GM12878 (cell line): ENCODE results near the gene KRT37. TPM values are rescaled to one million over a fixed set of nuclear protein-coding genes. Genes with fewer than 3 reads are reported as not detected.

ENCODE experiments used
- ATAC-seq: fragments of 200-7000 bp; cut with Tn5 transposase; 3 replicates; pipeline ENCODE4 v1.9.1; 2020; ENCODE audit warnings: mild to moderate bottlenecking, moderate library complexity
- BruUV-seq: library from RNA; stranded (reverse); fragments of 400-500 nt; replicated peaks from 2 replicates; lab custom pipeline; 2021; lab: Mats Ljungman, UMichigan
- CTCF ChIA-PET: fragments of 300-600 bp; sonication (Branson Sonifier 250); formaldehyde crosslinking; extraction: SDS; loops from one replicate; lab custom pipeline; 2021; ENCODE audit warnings: inconsistent platforms; lab: Yijun Ruan, JAX
- POLR2A ChIA-PET: fragments of 350-600 bp; formaldehyde crosslinking; extraction: SDS; loops from one replicate; lab custom pipeline; 2021; ENCODE audit warnings: inconsistent platforms; lab: Charles Lee
- RAD21 ChIA-PET: fragments of 300-600 bp; sonication (Branson Sonifier 250); formaldehyde crosslinking; loops from one replicate; lab custom pipeline; 2023; ENCODE audit warnings: antibody characterized with exemption; ENCODE audit not compliant: unreplicated experiment; lab: Charles Lee
- SMC1A ChIA-PET: fragments of 300-600 bp; sonication (Branson Sonifier 250); formaldehyde crosslinking; loops from one replicate; lab custom pipeline; 2023; ENCODE audit not compliant: unreplicated experiment, uncharacterized antibody; lab: Charles Lee
- DNase-seq: peaks from one replicate; pipeline ENCODE4 v3.0.0-alpha.2; 2011; ENCODE audit warnings: low read depth, low spot score
- FAIRE-seq: peaks from 3 replicates; lab custom pipeline; 2011; peaks lifted over from hg19 to GRCh38; lab: Jason Lieb, UNC
- H2AFZ ChIP-seq: 2 replicates; pipeline ENCODE4 v1.6.0; 2011; ENCODE audit warnings: low read depth, low read length, control low read depth; ENCODE audit not compliant: control insufficient read depth
- H3K27ac ChIP-seq: 2 replicates; pipeline ENCODE4 v1.5.1; 2011; ENCODE audit warnings: control low read depth; ENCODE audit not compliant: control insufficient read depth, insufficient read depth
- H3K27me3 ChIP-seq, 2 experiments: replicated peaks in 1 of 2; 2 replicates each; pipeline versions ENCODE4 v1.6.0 to v1.6.1; 2011; ENCODE audit warnings: low read length in 1 of 2; ENCODE audit not compliant: control insufficient read depth in 2 of 2, insufficient read depth in 2 of 2
- H3K36me3 ChIP-seq, 2 experiments: 2 replicates each; pipeline ENCODE4 v1.5.1; 2011; ENCODE audit warnings: low read length in 1 of 2; ENCODE audit not compliant: control insufficient read depth in 2 of 2, insufficient read depth in 2 of 2
- H3K4me1 ChIP-seq: 2 replicates; pipeline ENCODE4 v1.6.1; 2011; ENCODE audit warnings: mild to moderate bottlenecking, low read length, moderate library complexity, mixed read lengths; ENCODE audit not compliant: control insufficient read depth, insufficient read depth
- H3K4me2 ChIP-seq: 2 replicates; pipeline ENCODE4 v1.6.0; 2011; ENCODE audit warnings: control low read depth; ENCODE audit not compliant: control insufficient read depth, insufficient read depth
- H3K4me3 ChIP-seq: fragments of 200-600 bp; sonication (generic); 2 replicates; pipeline ENCODE4 v1.5.1; 2016
- H3K79me2 ChIP-seq: 2 replicates; pipeline ENCODE4 v1.6.0; 2011; ENCODE audit warnings: low read length; ENCODE audit not compliant: control insufficient read depth, insufficient read depth
- H3K9ac ChIP-seq: 2 replicates; pipeline ENCODE4 v1.8.0; 2011; ENCODE audit warnings: low read length, control low read depth, mixed read lengths; ENCODE audit not compliant: control insufficient read depth, insufficient read depth
- H3K9me3 ChIP-seq: replicated peaks from 3 replicates; pipeline ENCODE4 v1.5.1; 2011; ENCODE audit warnings: mild to moderate bottlenecking, low read length; ENCODE audit not compliant: control insufficient read depth, insufficient read depth
- H4K20me1 ChIP-seq: 2 replicates; pipeline ENCODE4 v1.6.0; 2011; ENCODE audit not compliant: control insufficient read depth, insufficient read depth
- BCL11A ChIP-seq: IDR thresholded peaks from 2 replicates; pipeline ENCODE4 v1.6.1; 2011; ENCODE audit warnings: low read depth, low read length
- CHD4 ChIP-seq: fragments of 200-600 bp; sonication (generic); IDR thresholded peaks from 2 replicates; pipeline ENCODE4 v1.6.1; 2016; ENCODE audit warnings: mild to moderate bottlenecking
- ETV6 ChIP-seq, 2 experiments: fragments of 450-650 bp in 1 of 2; IDR thresholded peaks in 1 of 2; conservative IDR thresholded peaks in 1 of 2; 2 replicates each; pipeline ENCODE4 v1.6.1; 2014; ENCODE audit warnings: antibody characterized with exemption in 1 of 2, borderline replicate concordance in 1 of 2, low read depth in 1 of 2, mild to moderate bottlenecking in 1 of 2, moderate library complexity in 1 of 2
- HCFC1 ChIP-seq: fragments of 150-350 bp; IDR thresholded peaks from 2 replicates; pipeline ENCODE4 v1.6.1; 2014; ENCODE audit warnings: low read length
- NBN ChIP-seq: fragments of 450-650 bp; IDR thresholded peaks from 2 replicates; pipeline ENCODE4 v1.6.1; 2016
- PAX8 ChIP-seq: fragments of 450-650 bp; IDR thresholded peaks from 2 replicates; pipeline ENCODE4 v1.6.1; 2017; ENCODE audit warnings: mild to moderate bottlenecking, moderate library complexity
- POLR2A ChIP-seq: IDR thresholded peaks from 2 replicates; pipeline ENCODE4 v1.6.1; 2011; ENCODE audit warnings: low read depth, mild to moderate bottlenecking, low read length
- RAD21 ChIP-seq: IDR thresholded peaks from 2 replicates; pipeline ENCODE4 v1.6.1; 2011; ENCODE audit warnings: mild to moderate bottlenecking, low read depth, low read length, moderate library complexity; ENCODE audit not compliant: insufficient read depth
- RB1 ChIP-seq: fragments of 450-650 bp; formaldehyde crosslinking; IDR thresholded peaks from 2 replicates; pipeline ENCODE4 v1.6.1; 2017; ENCODE audit warnings: mild to moderate bottlenecking, borderline replicate concordance
- SREBF1 ChIP-seq: IDR thresholded peaks from 2 replicates; pipeline ENCODE4 v1.6.1; 2012; ENCODE audit warnings: mild to moderate bottlenecking, low read length
- TARDBP ChIP-seq: IDR thresholded peaks from 2 replicates; pipeline ENCODE4 v1.6.1; 2016; ENCODE audit warnings: borderline replicate concordance
- TBL1XR1 ChIP-seq: IDR thresholded peaks from 2 replicates; pipeline ENCODE4 v1.6.1; 2012; ENCODE audit warnings: low read depth, low read length, improper control_type of control experiment
- WGBS: methylation state at CpG from one replicate; pipeline ENCODE4 v1.1.6; 2016; ENCODE audit warnings: low lambda C conversion rate; ENCODE audit not compliant: insufficient replicate concordance, insufficient coverage; ENCODE audit errors: missing lambda C conversion rate; 5-methylcytosine and 5-hydroxymethylcytosine counted together
- in situ Hi-C: fragments of 300-500 bp; cut with MboI; formaldehyde crosslinking; loops from 9 replicates; pipeline ENCODE4 v1.14.3; 2018; ENCODE audit warnings: mixed read lengths
- intact Hi-C: fragments of 100-400 bp; cut with micrococcal nuclease; formaldehyde crosslinking; loops from one replicate; pipeline ENCODE4 v1.14.2; 2022; ENCODE audit not compliant: unreplicated experiment
- polyA plus RNA-seq, 11 experiments: library from polyadenylated mRNA; depleted of rRNA in 4 of 11; unstranded in 6 of 11; stranded (reverse) in 5 of 11; fragments of >200 nt; fragmentation: Nextera tagmentation in 4 of 11; fragmentation: Illumina TruSeq in 1 of 11; extraction: Ambion mirVana in 4 of 11; extraction: Trizol in 1 of 11; gene quantifications; 1 replicate in 1 of 11; 2 replicates in 10 of 11; pipeline versions ENCODE4 v1.2.1 to v1.2.3, GENCODE V29; 2011 to 2016; ENCODE audit warnings: inconsistent platforms in 2 of 11, missing spikeins in 2 of 11, low read depth in 1 of 11
- total RNA-seq, 4 experiments: library from RNA; depleted of rRNA in 3 of 4; stranded (reverse); fragments of >200 nt in 3 of 4; fragmentation: Illumina TruSeq in 1 of 4; extraction: Trizol in 1 of 4; gene quantifications; 2 replicates each; pipeline versions ENCODE4 v1.2.1 to v1.2.3, GENCODE V29; 2013 to 2021
- TF ChIP-seq, protein P1 (sequence below): fragments of 450-650 bp; IDR thresholded peaks from 2 replicates; pipeline ENCODE4 v1.6.1; 2018; ENCODE audit warnings: borderline replicate concordance, mild to moderate bottlenecking; ENCODE audit not compliant: partially characterized antibody
- TF ChIP-seq, protein P2 (sequence below): fragments of 450-650 bp; conservative IDR thresholded peaks from 2 replicates; pipeline ENCODE4 v1.6.1; 2017; ENCODE audit warnings: mild to moderate bottlenecking, moderate library complexity

The KRT37 gene
- total and polyA plus RNA-seq, 10 of the 15 experiments (the other 5 are each of a cell fraction or from before 2014, with no cell fraction given) = not detected

GRCh38 chr17:41434005-41434404 is 9.6 kb upstream of the KRT37 start:
- no peak for DNase-seq
- Histone ChIP-seq H3K79me2 (no peaks in the 10 kb centered on the region), H3K9me3 (no peaks in the 10 kb centered on the region), H2AFZ (no peak overlapping the region), H3K4me3 (no peak overlapping the region), H3K4me1 (no peaks in the 10 kb centered on the region), H4K20me1 (no peaks in the 10 kb centered on the region), H3K9ac (no peak overlapping the region), H3K27me3 (peaks cover 0 to 3% of the 10 kb centered on the region in 2 experiments; a peak in 2 of 4 replicates), H3K36me3 (no peaks in the 10 kb centered on the region), H3K27ac (no peak overlapping the region), H3K4me2 (no peak overlapping the region)
- 2% methylated on average over 4 of the region's 4 CpGs for WGBS
- FAIRE-seq = no peak
- SMC1A ChIA-PET = no interaction called here
- ATAC-seq = no peak
- no TSS peak for BruUV-seq
- in situ Hi-C loops = no loop called here
- intact Hi-C loops = no loop called here
- CTCF ChIA-PET = no interaction called here
- TF ChIP-seq, protein P1, sequence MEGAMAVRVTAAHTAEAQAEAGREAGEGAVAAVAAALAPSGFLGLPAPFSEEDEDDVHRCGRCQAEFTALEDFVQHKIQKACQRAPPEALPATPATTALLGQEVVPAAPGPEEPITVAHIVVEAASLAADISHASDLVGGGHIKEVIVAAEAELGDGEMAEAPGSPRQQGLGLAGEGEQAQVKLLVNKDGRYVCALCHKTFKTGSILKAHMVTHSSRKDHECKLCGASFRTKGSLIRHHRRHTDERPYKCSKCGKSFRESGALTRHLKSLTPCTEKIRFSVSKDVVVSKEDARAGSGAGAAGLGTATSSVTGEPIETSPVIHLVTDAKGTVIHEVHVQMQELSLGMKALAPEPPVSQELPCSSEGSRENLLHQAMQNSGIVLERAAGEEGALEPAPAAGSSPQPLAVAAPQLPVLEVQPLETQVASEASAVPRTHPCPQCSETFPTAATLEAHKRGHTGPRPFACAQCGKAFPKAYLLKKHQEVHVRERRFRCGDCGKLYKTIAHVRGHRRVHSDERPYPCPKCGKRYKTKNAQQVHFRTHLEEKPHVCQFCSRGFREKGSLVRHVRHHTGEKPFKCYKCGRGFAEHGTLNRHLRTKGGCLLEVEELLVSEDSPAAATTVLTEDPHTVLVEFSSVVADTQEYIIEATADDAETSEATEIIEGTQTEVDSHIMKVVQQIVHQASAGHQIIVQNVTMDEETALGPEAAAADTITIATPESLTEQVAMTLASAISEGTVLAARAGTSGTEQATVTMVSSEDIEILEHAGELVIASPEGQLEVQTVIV = no peak
- no peak for TF ChIP-seq SREBF1
- TF ChIP-seq RB1 = no peak
- no peak for TF ChIP-seq RAD21
- no peak for TF ChIP-seq POLR2A
- TF ChIP-seq HCFC1 = no peak
- TF ChIP-seq PAX8 = no peak
- no peak for TF ChIP-seq CHD4
- TF ChIP-seq, protein P2, sequence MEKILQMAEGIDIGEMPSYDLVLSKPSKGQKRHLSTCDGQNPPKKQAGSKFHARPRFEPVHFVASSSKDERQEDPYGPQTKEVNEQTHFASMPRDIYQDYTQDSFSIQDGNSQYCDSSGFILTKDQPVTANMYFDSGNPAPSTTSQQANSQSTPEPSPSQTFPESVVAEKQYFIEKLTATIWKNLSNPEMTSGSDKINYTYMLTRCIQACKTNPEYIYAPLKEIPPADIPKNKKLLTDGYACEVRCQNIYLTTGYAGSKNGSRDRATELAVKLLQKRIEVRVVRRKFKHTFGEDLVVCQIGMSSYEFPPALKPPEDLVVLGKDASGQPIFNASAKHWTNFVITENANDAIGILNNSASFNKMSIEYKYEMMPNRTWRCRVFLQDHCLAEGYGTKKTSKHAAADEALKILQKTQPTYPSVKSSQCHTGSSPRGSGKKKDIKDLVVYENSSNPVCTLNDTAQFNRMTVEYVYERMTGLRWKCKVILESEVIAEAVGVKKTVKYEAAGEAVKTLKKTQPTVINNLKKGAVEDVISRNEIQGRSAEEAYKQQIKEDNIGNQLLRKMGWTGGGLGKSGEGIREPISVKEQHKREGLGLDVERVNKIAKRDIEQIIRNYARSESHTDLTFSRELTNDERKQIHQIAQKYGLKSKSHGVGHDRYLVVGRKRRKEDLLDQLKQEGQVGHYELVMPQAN = no peak
- no peak for TF ChIP-seq BCL11A
- no peak for TF ChIP-seq TARDBP
- no peak for TF ChIP-seq ETV6 (conservative IDR thresholded peaks at IDR 0.05 in 1 of 2, IDR thresholded peaks at IDR 0.05 in 1 of 2; ENCODE audit: borderline replicate concordance in 1 of 2, low read depth in 1 of 2)
- no peak for TF ChIP-seq NBN
- no peak for TF ChIP-seq TBL1XR1
- POLR2A ChIA-PET = interaction anchor here (0.6 kb wide), 1 partner anchor 127 kb away, joined by 3 read pairs; no protein-coding TSS in a partner anchor
- RAD21 ChIA-PET = no interaction called here
